Stimulated activated naive CD8-positive, alpha-beta T cell treated with anti-CD3 and anti-CD28 coated beads, Interleukin-15, Interleukin-2, amounts not matched to agents 100 ng/mL and 50 ng/mL, for 24 hours (primary cell): ENCODE measurements around the gene ANKMY1.

ENCODE experiments used
- H3K27ac Mint-ChIP-seq: one replicate; pipeline ENCODE4 v1.8.0; 2021; ENCODE audit warnings: mild to moderate bottlenecking, mixed read lengths
- H3K27me3 Mint-ChIP-seq: one replicate; pipeline ENCODE4 v1.8.0; 2021; ENCODE audit warnings: mixed read lengths
- H3K36me3 Mint-ChIP-seq: one replicate; pipeline ENCODE4 v1.8.0; 2021; ENCODE audit warnings: low read depth, mixed read lengths
- H3K4me1 Mint-ChIP-seq: one replicate; pipeline ENCODE4 v1.8.0; 2021; ENCODE audit warnings: low read depth, mixed read lengths
- H3K4me3 Mint-ChIP-seq: one replicate; pipeline ENCODE4 v1.8.0; 2021; ENCODE audit warnings: mild to moderate bottlenecking, mixed read lengths
- H3K9me3 Mint-ChIP-seq: one replicate; pipeline ENCODE4 v1.8.0; 2021; ENCODE audit warnings: mixed read lengths

ANKMY1 gene

DNA sequence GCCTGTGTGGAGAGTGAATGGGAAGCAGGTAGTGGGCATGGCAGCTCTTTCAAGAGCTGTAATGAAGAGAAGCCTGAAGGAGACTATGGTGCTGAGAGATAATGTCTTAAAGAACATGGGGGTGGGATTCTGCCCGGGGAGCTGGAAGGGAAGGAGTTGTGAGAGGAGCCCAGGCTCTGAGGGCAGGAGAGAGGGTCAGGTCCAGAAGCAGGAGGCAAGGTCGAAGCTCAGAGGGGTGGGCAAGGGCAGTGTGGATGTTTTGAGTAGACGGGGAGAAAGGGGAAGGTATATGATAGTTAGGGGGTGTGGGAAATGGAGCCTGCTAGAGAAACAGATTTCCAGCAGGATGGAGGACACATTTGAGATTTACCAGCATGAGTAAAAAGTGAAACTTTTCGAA lies 30.9 kb upstream of the ANKMY1 start:
- Mint-ChIP-seq H3K36me3 (peaks cover 10% of the 10 kb centered on the region), H3K9me3 (no peaks in the 10 kb centered on the region), H3K27ac (peak overlapping the region; percentile 14), H3K27me3 (no peaks in the 10 kb centered on the region), H3K4me3 (peak overlapping the region; percentile 17), H3K4me1 (peaks cover 43% of the 10 kb centered on the region)

DNA sequence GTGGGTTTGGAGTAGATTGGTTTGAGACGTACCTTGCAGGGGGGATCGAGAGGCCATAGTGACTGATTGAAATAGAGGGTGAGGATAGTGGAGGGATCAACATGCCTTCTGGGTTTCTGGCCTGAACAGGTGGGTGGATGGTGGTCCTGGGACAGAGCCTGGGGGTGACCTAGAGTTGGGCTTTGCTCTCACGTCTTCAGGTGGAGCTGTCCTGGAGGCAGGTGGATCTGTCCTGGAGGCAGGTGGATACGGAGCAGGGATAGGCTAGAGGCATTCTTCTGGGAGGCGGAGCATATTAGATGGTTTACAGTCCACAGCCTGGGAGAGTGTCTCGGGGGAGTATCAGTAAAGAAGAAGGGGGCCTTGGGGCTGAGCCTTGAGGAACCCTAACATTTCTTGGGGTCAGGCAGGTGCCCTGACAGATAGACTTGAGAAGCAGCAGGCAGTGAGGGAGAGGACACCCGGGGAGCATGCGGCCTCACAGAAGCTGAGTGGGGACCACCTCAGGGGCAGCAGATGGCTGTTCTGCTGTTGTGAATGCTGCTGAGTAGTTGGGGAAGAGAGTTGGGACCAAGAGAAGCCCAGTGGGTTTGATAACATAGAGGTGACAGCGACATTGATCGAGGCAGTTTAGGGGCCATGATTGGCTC lies 30.3 kb upstream of the ANKMY1 start:
- peaks cover 47% of the 10 kb centered on the region for H3K4me1 Mint-ChIP-seq
- H3K27me3 Mint-ChIP-seq, result no peaks in the 10 kb centered on the region
- H3K27ac Mint-ChIP-seq, result peak overlapping the region; percentile 14
- no peaks in the 10 kb centered on the region for H3K9me3 Mint-ChIP-seq
- H3K36me3 Mint-ChIP-seq, result peaks cover 10% of the 10 kb centered on the region
- peak overlapping the region; percentile 75 for H3K4me3 Mint-ChIP-seq

DNA sequence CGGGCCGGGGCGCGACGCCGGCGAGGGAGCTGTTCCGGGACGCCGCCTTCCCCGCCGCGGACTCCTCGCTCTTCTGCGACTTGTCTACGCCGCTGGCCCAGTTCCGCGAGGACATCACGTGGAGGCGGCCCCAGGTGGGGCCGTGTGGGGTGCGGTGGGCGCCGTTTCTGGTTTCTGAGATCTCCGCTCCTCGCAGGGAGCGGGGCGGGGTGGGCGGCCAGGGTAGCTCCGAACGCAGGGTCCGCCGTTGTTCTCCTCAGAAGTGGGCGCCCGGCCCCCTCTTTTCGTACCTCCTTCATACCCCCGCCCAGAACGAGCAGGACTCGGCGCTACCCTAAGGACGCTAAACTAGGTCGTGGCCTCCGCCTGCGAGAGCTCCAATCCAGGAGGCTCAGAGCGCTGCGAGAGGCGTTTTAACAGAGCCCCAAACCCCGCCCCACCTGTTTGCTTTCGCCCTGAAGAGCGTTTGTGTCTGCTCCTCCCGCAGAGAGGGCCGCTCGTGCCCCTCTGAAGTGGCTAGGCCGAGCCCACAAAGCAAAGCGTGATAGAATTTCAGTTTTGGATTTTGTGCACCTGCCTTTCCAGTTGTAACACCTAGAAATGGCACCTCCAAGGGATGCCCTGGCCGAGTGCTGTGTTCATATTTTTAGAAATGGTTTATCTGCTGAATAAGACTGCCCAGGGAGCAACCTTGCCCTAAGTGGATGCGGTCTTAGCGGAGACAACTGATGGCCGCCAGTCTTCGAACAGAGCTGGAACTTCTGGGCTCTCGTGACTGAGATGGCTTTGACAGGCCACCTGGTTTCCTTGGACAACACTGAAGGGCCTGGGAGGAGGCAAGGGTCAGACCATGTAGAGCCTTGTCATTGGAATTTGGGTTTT lies 29.4 kb upstream of the ANKMY1 start:
- H3K36me3 Mint-ChIP-seq, result peaks cover 14% of the 10 kb centered on the region
- peaks cover 55% of the 10 kb centered on the region for H3K4me1 Mint-ChIP-seq
- peak overlapping the region; percentile 75 for H3K4me3 Mint-ChIP-seq
- H3K27me3 Mint-ChIP-seq, result no peaks in the 10 kb centered on the region
- H3K9me3 Mint-ChIP-seq, result no peaks in the 10 kb centered on the region
- peak overlapping the region; percentile 14 for H3K27ac Mint-ChIP-seq

DNA sequence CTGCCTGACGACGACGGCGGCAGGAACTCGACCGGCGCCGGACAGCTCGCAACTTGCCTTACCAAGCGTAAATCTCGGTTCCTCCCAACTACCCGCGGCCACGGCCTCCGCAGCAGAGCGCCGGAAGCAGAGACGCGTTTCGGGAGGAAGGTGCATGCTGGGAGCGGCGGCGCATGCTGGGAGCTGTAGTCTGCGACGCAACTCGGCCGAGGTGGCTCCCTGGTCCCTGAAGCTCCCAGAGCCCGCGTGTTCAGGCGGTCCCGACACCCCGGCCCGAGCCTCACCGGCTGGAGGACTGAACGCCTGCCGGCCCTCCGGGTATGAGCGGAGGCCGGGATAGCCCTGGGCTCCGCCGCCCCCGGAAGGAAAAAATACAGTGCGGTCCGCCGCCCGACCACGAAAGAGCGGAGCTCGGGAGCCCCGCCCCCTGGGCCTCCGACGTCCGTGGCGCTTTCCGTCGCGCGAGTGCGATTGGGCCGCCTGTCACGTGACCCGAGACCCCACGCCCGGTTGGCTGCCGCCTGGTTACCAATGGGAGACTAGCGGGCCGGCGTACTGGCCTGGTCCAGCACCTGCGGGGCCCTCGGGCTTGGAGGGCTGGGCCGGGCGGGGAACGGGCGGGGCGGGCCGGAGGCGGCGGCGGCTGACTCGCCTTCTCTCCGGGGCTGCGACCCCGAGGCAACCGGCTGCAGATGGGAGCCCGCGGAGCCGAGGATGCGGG lies 28.6 kb upstream of the ANKMY1 start, which contains the start of gene CAPN10:
Gene CAPN10 (plus strand): TSS at position 537 of the 721 bp plus-strand sequence. CDS start 178 bp downstream, at position 715.
- H3K4me1 Mint-ChIP-seq, result peaks cover 57% of the 10 kb centered on the region
- peak within 1 kb of the TSS; percentile 92 for H3K27ac Mint-ChIP-seq

DNA sequence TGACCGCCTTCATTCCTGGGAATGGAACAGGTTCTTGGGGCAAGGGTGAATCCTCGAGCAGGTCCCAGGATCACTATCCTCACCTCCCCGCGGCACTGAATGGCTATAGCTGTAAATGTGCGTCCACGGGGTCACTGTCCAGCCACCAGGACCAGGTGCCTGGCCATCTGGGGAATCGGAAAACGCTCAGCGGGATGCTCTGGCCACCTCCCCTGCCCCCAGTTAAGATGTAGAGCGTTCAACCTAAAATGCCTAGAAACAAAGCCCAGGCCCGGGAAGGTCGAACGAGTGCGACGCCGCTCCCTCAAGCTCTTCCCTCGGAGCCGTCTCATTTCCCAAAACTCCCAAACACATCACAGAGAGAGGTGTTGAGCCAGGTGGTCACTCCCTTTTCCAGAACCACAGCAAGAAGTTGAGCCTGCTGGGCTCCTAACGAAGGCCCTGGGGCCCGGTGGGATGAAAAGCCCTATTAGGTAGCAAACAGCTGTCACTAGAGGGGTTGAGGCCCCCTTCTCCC lies 28.0 kb upstream of the ANKMY1 start:
- H3K36me3 Mint-ChIP-seq, result peaks cover 16% of the 10 kb centered on the region
- peaks cover 57% of the 10 kb centered on the region for H3K4me1 Mint-ChIP-seq
- H3K9me3 Mint-ChIP-seq, result no peaks in the 10 kb centered on the region
- peak overlapping the region; percentile 96 for H3K4me3 Mint-ChIP-seq
- H3K27me3 Mint-ChIP-seq, result no peaks in the 10 kb centered on the region
- H3K27ac Mint-ChIP-seq, result peak overlapping the region; percentile 92

More for the DNA sequence above, 28.6 kb upstream of the ANKMY1 start, which contains the start of gene CAPN10:
- peak within 1 kb of the TSS; percentile 96 for H3K4me3 Mint-ChIP-seq
- H3K36me3 Mint-ChIP-seq, result peaks cover 17% of the 10 kb centered on the region
- H3K9me3 Mint-ChIP-seq, result no peaks in the 10 kb centered on the region
- no peaks in the 10 kb centered on the region for H3K27me3 Mint-ChIP-seq

DNA sequence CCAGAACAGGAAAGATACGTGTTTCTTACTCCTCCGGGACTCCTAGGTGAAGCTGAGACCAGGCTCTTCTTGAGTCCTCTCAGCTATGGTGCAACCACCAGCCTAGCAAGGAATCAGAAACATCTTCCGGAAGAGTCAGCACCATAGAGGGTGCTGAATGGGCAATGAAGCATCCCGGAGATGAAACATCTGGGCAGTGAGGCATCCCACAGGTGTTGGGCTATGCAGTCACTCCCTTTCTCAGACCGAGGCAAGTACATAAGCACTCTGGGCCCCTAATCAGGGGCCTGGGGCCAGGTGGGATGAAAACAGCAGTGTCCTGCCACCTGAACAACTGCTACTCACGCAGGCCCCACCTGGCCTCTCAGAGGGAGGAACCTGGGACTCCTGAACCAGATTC lies 27.3 kb upstream of the ANKMY1 start:
- Mint-ChIP-seq H3K4me3 (peak overlapping the region; percentile 96), H3K27ac (peak overlapping the region; percentile 67), H3K27me3 (no peaks in the 10 kb centered on the region), H3K9me3 (no peaks in the 10 kb centered on the region), H3K4me1 (peaks cover 60% of the 10 kb centered on the region), H3K36me3 (peaks cover 21% of the 10 kb centered on the region)

DNA sequence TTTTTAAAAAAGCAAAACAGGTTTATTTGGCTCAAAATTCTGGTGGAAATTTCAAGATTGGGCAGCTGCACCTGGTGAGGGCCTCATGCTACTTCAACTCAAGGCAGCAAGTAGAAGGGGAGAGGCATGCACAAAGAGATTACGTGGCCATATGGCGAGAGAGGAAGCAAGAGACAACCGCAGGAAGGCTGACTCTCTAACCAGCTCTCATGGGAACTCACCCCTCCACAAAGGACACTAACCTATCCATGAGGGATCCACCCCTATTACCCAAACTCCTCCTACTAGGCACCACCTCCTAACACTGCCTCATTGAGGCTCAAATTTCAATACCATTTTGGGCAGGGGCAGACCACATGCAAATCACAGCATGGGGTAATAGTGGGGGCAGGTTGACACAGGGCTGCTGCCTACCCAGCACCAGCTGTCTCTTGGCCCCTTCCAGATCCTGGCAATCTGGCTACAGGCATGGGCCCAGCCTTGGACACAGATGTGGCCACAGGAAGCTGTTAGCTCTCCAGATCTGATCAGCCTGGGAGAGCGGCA lies 26.8 kb upstream of the ANKMY1 start:
- Mint-ChIP-seq H3K27me3 (no peaks in the 10 kb centered on the region), H3K4me1 (peaks cover 65% of the 10 kb centered on the region), H3K4me3 (peak overlapping the region; percentile 96), H3K36me3 (peaks cover 27% of the 10 kb centered on the region), H3K9me3 (no peaks in the 10 kb centered on the region), H3K27ac (peak overlapping the region; percentile 67)

DNA sequence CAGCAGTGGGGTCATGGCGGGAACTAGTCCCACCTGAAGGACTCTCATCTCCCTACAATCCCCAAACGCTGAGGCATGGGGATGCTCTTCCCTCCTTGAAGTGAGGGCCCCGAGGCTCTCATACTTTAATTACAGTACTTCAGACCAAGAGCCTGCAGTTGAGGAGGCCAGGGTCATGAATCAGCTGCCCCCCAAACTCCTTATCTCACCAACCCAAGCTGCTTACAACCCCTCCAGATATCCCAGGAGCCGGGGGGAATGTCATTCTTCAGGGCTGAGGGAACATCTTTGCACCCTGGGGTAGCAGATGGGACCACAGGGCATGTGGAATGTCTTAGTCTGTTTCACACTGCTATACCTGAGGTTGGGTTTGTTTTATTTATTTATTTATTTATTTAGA lies 26.0 kb upstream of the ANKMY1 start:
- Mint-ChIP-seq H3K4me1 (peaks cover 66% of the 10 kb centered on the region), H3K9me3 (no peaks in the 10 kb centered on the region), H3K4me3 (no peak overlapping the region), H3K36me3 (peaks cover 29% of the 10 kb centered on the region), H3K27ac (no peak overlapping the region), H3K27me3 (no peaks in the 10 kb centered on the region)

DNA sequence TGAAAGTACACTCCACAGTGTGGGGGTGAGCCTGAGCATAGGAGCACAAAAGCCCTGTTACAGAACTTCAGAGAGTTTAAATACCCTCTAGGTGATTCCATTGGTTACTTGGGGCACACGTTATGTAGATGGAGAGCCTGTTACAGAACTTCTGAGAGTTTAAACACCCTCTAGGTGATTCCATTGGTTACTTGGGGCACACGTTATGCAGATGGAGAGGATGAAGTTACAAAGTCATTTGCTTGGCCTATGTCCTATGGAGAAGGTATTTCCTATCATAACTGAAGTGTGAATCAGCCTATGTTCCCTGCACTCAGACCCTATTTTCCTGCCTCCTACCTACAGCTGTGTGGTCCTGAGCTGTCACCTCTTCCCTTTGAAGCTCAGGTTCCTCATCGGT lies 25.0 kb upstream of the ANKMY1 start:
- peaks cover 31% of the 10 kb centered on the region for H3K36me3 Mint-ChIP-seq
- peaks cover 56% of the 10 kb centered on the region for H3K4me1 Mint-ChIP-seq
- H3K4me3 Mint-ChIP-seq, result no peak overlapping the region
- H3K27ac Mint-ChIP-seq, result no peak overlapping the region
- H3K27me3 Mint-ChIP-seq, result no peaks in the 10 kb centered on the region
- no peaks in the 10 kb centered on the region for H3K9me3 Mint-ChIP-seq

DNA sequence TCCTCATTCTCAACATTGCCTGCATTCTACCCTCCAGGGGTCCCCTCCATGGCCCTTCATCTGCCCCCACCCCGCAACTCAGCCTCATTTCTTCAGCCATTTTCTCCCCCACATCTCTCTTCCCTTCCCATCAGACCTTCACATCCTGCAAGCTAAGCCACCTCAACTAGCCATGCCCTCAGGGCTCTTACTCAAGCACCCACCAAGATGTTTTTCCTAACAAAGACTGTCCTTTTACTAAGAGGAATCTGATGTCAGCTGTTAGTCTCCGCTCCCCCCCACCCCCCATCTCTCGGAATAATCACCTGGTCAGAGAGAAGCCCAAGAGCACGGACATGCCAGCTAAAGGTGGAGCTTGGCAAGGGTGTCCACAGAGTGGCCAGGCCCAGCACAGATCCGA lies 24.0 kb upstream of the ANKMY1 start:
- Mint-ChIP-seq H3K27me3 (no peaks in the 10 kb centered on the region), H3K36me3 (peaks cover 31% of the 10 kb centered on the region), H3K4me1 (peaks cover 50% of the 10 kb centered on the region), H3K4me3 (no peak overlapping the region), H3K27ac (no peak overlapping the region), H3K9me3 (no peaks in the 10 kb centered on the region)

DNA sequence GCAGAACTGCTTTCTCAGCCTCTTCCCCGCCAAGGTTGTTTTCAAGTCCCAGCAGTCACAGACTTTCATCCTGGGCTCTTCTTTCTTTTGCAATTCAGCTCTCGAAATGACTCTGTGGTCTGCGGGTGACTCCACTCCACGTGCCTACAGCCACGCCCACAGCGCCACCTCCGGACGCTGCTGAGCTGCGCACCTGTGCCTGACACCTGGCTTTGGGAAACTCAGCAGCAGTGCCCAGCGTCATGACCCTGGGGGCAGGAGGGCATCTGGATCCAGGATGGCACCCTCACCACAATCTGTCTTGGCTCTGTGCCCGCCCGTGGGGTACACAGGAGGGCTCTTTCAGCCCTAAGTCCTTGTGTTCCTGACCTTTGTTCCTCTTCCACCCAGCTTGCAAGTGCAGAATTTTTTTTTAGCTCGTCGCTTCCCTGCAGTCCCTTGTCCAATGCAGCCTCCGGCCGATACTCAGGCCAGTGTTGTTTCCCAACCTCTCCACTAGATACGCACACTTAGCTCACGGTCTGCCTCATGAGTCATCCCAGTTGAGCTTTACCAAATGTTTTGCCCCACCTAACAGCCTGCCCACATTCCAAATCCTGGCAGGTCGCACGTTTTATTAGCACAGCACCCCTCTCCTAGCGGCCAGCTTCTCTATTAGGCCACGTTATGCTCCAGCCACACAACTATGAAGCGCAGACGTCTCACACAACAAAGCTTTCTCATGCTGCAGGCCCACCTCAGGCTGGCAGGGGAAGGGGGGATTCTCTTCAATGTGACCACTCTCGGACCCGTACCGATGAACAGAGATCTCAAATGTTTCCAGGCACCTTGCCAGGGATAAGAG lies 22.2 kb upstream of the ANKMY1 start:
- H3K9me3 Mint-ChIP-seq, result no peaks in the 10 kb centered on the region
- no peaks in the 10 kb centered on the region for H3K27me3 Mint-ChIP-seq
- H3K36me3 Mint-ChIP-seq, result peaks cover 31% of the 10 kb centered on the region
- H3K4me1 Mint-ChIP-seq, result peaks cover 40% of the 10 kb centered on the region
- peak overlapping the region; percentile 65 for H3K27ac Mint-ChIP-seq
- no peak overlapping the region for H3K4me3 Mint-ChIP-seq

DNA sequence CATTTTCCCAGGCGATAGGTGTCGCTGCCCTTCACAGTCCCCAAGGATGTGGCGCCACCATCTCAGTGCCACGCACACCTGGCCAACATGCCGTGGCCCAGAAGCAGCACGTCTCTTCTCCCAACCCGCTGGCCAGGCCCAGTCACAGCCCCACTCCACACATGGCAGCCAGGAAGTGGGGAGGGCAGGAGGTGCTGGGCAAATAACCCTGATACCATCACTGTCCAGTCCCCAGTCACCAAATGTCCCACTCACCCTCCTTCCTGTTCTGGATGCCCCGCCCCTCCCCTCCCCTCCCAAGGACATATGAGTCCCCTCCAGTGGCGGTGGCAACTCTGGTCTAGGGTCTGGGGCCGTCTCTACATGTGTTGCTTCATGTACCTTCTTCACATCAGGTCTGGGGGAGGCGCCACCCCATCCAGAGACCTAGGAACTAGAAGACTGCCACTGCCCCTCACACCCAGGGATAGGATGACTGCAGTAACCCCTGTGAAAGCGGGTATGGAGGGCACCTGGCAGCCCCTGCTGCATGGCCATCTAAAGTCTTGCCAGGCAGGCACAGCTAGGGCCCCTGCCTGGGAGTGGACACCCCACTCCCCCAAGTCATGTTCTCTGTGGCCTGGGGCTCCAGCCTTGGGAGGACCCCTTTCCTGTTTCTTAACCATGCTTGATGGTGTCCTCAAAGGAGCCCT lies 21.4 kb upstream of the ANKMY1 start:
- H3K4me1 Mint-ChIP-seq, result peaks cover 32% of the 10 kb centered on the region
- peaks cover 31% of the 10 kb centered on the region for H3K36me3 Mint-ChIP-seq
- H3K9me3 Mint-ChIP-seq, result no peaks in the 10 kb centered on the region
- peak overlapping the region; percentile 65 for H3K27ac Mint-ChIP-seq
- H3K4me3 Mint-ChIP-seq, result no peak overlapping the region
- H3K27me3 Mint-ChIP-seq, result no peaks in the 10 kb centered on the region

DNA sequence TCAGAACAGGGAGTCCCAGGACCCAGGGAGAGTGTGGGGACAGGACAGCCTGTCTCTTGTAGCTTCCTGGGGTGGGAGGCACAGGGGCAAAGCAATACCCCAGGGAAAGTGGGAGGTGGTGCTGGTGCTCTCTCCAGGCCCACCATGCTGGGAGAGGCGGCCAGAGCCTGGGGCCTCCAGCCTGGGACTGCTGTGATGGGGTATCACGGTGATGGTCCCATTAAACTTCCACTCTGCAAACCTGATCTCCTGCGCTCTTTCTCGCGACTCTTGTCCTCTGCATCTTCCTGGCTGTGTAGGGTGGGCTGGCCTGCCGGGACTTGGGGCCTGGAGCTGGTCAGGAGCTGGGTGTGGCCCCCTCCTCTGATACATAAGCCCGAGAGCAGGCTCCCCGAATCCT lies 20.7 kb upstream of the ANKMY1 start:
- Mint-ChIP-seq H3K4me1 (peaks cover 28% of the 10 kb centered on the region), H3K36me3 (peaks cover 31% of the 10 kb centered on the region), H3K27ac (no peak overlapping the region), H3K9me3 (no peaks in the 10 kb centered on the region), H3K27me3 (no peaks in the 10 kb centered on the region), H3K4me3 (no peak overlapping the region)
